HG02798 (cell line): ENCODE results near the gene ZNF546.
"Not testable (repeated sequence)": the region's sequence is repeated elsewhere in the genome, so short reads cannot be mapped to it uniquely, and the experiment has no call there.

Source experiments
- ATAC-seq: cut with Tn5 transposase; IDR thresholded peaks from one replicate; pipeline ENCODE4 v1.9.1; 2021; ENCODE audit warnings: mild to moderate bottlenecking; ENCODE audit not compliant: unreplicated experiment, poor library complexity

ZNF546 gene

DNA sequence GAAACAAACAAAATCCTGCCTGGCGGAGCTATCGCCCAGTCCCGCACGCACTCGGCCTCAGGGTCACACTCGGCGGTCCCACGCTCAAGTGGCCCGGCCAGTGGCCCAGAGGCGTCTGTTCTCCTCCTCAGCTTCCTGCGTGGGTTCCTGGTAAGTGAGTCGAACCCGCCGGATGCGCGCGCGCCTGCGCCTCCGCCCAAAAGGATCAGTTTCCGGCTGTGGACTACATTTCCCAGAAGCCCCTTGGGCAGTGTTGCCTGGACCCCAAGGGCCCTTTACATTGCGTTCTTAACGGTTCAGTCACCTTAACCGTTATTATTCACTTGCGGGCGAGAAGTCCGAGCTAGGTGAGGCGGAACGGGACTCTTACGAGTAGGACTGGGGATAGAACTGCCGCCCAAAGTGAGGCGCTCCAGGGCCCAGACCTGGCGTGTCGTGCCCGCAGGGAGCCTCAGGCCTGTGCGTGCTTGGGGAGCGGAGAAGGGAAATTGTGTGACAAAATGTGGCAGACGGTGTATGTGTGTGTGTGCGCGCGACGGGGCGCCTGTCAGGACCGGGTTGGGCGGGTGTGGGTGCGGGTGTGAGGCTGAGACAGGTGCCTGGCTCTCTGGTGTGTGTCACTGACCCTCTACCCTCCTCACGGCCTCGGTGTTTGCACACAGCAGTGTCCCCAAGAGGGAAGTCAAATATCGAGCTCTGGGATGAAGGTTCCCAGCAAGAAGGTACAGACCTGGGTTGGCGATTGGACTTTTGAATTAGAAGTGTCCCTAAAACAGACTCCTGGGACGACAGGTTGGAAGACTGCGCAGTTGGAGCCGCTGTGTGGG, at the start of gene ZNF546:
Gene ZNF546, plus strand, starts transcription at position 250 of the 827 bp plus-strand sequence. CDS start 1,267 bp downstream, outside the sequence.
- peak; percentile 92 for ATAC-seq

DNA sequence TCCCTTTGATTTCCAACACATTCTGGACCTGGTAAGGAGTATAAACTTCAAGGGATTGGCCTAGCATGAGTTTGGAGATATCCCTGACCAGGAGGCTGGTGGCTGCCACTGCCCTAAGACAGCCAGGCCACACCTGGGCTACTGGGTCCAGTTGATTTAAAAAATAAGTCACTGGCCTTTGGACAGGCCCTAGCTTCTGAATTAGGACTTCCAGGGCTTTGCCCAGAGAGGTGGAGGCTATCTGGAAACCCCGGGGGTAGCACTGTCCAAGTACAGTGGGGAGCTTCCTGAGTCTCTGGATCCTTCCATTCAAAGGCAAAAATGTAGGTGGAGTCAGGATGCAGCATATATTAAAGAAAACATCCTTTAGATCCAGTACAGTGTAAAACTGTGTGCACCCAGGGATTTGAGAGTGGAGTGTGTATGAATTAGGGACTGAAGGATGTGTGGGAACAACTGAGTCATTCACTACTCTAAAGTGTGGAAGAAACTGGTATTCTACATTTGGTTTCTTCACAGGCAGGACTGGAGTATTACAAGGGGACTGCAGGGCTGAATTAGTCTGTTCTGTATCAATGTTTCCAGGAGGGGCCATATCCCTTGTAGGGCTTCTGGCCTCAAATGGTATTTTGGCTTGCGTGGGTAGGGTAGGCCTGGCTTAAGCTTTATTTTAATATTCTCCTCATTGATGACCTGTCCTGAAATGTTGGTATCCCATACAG, 47.7 kb upstream of the ZNF546 start:
- no peak for ATAC-seq

DNA sequence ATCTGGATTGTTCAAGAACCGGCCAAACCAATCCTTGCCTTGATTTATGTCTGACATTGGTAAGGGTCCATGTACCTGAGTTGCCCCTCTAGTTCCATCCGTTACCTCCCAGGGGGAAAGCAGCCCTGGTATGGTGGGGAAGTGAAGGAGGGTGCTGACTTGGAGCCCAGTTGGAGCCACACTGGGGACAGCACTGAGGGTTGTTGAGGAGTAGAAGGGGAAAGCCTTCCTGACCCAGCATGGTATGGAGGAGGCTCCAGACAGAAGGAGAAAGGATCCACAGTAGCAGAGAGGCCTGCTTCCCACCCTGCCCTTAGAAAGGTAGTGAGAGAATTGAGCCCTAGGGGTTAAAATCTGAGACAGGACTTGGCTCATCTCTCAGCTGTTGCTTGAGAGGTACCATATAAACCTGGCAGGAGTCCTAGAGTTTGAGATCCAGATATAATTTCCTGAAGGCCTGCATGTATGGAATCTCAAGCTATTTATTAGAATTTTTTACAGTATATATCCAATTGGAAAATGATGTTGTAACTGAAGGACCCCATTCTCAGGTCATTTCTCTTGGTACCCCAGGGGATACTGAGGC, 45.7 kb upstream of the ZNF546 start:
- ATAC-seq: no peak

DNA sequence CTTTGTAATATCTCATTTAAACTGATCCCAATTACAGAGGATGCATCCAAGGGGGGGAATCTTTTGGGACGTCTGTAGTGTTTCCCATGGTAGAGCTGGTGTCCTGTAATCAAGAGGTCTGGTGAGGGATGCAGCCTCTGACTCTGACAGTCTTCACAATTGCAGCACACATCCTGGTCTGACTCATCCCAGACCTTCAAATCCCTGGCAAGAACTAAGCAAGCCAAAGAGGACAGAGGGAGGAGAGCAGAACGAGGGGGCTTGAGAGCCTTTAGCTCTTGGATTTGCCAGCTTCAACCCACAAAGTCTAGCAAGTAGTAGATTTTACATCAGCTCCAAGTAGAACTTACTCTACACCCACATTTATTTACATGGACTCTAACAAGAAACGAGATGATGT, 45.2 kb upstream of the ZNF546 start:
- no peak for ATAC-seq

DNA sequence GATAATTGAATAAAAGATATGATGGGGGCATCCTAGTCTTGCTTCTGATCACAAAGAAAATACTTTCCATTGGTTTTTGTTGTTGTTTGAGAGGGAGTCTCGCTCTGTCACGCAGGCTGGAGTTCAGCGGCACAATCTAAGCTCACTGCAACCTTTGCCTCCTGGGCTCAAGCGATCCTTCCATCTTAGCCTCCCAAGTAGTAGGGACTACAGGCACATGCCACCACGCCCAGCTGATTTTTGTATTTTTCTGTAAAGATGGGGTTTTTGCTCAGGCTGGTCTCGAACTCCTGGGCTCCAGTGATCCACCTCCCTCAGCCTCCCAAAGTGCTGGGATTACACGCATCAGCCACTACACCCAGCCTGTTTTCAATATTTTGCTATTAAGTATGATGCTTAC, 42.9 kb upstream of the ZNF546 start:
- no peak for ATAC-seq

DNA sequence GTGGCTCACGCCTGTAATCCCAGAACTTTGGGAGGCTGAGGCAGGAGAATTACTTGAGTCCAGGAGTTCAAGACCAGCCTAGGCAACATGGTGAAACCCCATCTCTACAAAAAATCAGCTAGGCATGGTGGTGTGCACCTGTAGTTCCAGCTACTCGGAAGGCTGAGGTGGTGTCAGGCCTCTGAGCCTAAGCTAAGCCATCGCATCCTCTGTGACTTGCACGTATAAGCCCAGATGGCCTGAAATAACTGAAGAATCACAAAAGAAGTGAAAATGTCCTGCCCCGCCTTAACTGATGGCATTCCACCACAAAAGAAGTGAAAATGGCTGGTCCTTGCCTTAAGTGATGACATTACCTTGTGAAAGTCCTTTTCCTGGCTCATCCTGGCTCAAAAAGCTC, 39.0 kb upstream of the ZNF546 start:
- not testable (repeated sequence) for ATAC-seq

DNA sequence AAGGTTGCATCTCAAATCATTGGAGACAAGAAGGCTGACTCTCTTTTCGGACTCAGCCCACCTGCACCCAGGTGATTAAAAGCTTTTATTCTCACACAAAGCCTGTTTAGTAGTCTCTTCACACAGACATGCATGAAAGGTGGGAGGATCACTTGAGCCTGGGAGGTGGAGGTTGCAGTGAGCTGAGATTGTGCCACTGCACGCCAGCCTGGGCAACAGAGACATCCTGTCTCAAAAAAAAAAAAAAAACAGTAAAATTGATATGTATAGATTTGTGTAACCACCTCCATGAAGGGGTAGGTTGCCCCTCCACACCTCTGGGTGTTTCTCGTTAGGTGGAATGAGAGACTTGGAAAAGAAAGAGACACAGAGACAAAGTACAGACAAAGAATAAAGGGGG, 37.9 kb upstream of the ZNF546 start:
- not testable (repeated sequence) for ATAC-seq

DNA sequence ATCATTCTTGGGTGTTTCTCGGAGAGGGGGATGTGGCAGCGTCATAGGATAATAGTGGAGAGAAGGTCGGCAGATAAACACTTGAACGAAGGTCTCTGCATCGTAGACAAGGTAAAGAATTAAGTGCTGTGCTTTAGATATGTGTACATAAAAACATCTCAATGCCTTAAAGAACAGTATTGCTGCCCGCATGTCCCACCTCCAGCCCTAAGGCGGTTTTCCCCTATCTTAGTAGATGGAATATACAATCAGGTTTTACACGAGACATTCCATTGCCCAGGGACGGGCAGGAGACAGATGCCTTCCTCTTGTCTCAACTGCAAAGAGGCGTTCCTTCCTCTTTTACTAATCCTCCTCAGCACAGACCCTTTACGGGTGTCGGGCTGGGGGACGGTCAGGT, 37.5 kb upstream of the ZNF546 start:
- ATAC-seq: not testable (repeated sequence)

DNA sequence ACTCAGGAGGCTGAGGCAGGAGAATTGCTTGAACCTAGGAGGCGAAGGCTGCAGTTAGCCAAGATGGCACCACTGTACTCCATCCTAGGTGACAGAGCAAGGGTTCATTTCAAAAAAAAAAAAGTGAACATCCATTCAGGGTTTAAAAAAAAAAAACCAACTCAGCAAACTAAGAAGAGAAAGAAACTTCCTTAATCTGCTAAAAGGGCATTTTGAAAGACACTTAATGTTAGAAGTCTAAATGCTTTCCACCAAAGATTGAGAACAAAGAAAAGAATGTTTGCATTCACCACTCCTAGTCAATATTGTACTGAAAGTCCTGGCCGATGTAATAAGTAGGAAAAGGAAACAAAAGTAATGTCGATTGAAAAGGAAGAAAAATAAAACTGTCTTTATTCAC, 33.0 kb upstream of the ZNF546 start:
- ATAC-seq: no peak

DNA sequence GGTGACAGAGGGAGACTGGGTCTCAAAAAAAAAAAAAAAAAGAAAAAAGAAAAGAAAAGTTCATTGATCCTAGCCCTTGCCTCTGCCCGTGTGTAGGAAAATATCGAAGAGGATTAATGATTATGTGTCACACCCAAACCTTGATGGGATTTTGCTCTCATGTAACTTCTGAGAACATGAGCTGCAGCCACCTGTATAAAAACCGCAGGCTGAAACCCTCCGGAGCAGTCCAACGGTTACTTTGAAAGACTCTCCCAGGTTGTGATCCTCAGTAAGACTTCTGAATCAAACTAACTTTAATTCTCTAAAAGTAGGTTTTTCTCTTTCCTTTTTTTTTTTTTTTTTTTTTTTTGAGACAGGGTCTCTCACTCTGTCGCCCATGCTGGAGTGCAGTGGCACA, 30.2 kb upstream of the ZNF546 start:
- ATAC-seq: no peak

DNA sequence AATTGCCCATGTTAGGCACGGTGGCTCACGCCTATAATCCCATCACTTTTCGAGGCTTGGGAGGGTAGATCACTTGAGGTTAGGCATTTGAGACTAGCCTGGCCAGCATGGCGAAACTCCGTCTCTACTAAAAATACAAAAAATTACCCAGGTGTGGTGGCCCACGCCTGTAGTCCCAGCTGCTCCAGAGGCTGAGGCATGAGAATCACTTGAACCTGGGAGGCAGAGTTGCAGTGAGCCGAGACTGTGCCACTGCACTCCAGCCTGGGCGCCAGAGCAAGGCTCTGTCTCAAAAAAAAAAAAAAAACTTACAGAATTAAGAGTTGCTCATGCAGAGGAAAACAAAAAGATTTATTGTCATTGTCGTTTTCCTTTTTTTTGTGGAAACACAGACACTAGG, 29.3 kb upstream of the ZNF546 start:
- no peak for ATAC-seq

DNA sequence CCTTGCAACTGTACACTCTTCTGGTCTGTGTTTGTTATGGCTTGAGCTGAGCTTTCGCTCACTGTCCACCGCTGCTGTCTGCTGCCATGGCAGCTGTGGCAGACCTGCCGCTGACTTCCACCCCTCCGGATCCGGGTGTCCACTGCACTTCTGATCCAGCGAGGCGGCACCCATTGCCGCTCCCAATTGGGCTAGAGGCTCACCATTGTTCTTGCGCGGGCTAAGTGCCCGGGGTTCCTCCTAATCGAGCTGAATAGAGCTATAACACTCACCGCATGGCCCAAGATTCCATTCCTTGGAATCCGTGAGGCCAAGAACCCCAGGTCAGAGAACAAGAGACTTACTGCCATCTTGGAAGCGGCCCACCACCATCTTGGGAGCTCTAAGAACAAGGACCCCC, 28.1 kb upstream of the ZNF546 start:
- ATAC-seq: no peak

DNA sequence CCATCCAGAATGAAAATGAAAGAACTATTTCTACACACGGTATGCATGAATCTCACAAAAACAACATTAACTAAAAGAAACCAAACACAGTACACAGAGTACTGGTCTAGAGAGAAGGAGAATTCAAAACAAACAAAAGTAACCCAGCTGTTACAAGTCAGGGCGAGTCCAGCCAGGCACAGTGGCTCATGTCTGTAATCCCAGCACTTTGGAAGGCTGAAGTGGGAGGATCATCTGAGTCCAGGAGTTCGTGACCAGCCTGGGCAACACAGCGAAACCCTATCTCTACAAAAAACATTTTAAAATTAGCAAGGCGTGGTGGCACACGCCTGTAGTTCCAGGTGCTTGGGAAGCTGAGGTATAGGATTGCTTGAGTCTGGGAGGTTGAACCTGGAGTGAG, 27.6 kb upstream of the ZNF546 start:
- no peak for ATAC-seq

DNA sequence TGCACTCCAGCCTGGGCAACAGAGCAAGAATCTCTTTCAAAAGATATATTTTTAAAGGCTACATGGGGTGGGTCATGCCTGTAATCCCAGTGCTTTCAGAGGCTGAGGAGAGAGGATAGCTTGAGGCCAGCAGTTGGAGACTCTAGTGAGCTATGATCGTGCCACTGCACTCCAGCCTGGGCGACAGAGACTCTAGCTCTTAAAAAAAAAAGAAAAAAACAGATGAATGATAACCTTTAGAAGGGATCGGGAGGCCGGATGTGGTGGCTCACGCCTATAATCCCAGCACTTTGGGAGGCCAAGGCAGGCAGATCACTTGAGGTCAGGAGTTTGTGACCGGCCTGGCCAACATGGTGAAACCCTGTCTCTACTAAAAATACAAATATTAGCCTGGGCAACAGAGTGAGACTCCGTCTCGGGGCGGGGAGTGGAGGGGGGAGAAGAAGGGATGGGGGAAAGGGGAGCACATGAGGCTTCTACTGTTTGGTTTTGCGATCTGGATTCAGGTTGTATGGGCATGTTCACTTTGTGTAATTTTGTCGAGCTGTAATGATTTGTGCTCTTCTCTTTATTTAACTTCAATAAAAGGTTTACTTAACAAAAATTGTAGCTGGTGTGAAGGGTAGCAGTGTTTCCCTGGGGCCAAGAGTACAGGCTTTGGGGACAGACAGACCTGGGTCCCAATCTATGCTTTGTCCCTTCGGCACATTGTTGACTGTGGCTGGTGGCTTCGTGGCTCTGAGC, 27.0 kb upstream of the ZNF546 start:
- no peak for ATAC-seq

DNA sequence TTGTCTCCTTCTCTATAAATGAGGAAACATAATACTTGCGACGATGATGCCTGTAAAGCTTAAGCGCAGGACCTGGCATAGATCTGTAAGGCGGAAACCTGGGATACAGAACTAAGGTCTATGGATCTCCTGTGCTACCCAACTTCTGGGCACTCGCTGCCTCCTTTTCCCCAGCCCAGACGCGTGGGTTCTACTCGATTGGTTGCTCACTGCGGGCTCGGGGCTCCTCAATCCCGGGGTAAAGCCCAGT, 26.5 kb upstream of the ZNF546 start:
- no peak for ATAC-seq

DNA sequence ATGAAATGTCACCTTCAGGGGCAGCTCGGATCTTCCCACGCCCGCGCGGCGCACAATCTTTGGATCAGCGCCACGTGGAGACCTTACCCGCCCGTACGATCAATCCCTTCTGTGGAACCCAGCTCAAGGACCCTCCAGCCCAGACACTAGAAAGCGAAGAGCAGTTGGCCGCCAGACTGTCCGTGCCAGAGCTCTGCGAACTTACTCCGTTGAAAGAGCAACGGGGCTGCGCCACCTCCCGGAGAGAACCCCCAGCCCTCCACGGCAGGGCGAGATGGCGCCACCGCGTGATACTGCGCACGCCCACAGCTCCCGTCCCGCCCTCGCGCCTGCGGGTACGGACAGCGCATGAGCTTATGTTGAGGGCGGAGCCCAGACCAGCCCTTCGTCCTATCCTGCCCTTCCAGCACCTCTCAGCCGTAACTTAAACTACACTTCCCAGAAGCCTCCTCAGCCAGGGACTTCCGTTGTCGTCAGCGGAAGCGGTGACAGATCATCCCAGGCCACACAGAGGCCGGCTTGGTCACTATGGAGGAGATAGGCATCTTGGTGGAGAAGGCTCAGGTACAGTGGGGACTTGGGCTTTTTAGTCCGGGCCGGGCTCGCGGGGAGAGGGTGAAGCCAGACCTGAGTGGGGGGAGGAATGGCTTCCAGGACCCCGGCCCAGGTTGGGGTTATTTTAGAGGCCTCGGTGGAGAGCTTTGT, 26.0 kb upstream of the ZNF546 start, which contains the start of gene PSMC4:
Gene PSMC4, plus strand, starts transcription at position 491 of the 705 bp plus-strand sequence. Its CDS starts 38 bp downstream, at position 529.
- ATAC-seq: peak; percentile 98

DNA sequence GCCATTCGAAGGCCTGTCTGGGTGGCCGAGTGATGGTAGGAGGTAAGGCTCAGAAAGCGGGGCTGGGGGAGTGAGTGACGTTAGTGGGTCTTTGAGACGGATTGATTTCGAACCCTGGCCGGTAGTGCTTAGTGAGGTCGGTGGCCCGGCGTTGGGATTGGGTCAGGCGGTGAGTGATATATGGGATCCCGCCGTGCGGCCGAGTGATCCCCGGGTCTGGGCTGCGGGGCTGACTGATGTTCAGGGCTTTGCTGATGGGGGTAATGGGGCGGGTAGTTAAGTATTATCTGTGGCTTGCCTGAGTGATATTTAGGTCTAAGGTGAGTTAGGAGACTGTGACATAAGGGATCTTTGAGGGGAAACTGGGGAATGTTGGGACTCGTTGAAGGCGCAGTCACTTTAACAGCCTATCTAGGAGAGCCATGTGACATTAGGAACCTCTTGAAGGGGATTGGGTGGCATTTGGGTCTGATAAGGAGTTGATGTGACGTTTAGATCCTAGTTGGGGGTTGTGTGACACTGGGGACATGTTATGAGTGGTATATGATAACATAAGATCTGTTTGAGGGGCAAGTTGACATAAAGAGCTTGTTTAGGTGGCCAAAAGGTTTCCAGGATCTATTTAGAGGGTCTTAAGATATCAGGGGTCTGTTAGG, 25.4 kb upstream of the ZNF546 start:
- no peak for ATAC-seq

DNA sequence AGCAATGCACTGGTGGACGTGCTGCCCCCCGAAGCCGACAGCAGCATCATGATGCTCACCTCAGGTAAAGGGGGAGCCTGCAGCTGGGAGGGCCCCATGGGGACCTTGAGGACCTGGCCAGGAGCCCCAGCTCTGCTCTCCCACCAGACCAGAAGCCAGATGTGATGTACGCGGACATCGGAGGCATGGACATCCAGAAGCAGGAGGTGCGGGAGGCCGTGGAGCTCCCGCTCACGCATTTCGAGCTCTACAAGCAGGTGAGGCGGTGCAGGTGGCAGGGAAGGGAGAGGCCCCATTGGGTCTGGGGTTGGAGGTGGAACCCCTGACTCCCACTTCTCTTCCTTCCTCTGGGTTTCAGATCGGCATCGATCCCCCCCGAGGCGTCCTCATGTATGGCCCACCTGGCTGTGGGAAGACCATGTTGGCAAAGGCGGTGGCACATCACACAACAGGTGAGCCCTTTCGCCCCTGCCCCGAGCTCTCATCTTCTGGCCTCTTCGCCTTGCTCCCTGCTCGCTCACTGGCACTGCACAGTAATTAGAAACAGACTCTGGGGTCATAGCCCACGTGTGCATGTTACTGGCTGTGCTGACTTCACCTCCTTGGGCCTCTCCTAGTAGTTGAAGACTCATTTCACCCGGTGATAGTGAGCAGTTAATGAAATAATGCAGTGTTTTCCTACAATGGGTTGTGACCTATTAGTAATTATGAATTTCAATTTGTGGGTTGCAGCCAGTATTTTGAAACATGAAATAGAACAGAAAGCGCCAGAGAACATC, 22.3 kb upstream of the ZNF546 start:
- ATAC-seq: no peak

DNA sequence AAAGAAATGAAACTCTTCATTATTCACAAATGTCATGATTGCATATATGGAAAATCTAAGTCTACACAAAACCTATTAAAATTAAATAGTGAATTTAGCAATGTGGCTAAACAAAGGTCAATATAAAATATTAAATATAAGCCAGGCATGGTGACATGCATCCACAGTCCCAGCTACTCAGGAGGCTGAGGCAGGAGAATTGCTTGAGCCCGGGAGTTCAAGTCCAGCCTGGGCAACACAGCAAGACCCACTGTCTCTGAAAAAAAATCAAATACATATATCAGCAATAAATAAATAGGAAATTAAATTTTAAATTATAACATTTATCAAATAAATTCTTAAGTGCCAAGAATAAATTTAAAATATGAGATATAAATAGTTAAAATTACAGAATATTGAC, 14.0 kb upstream of the ZNF546 start:
- ATAC-seq: no peak
